Motor neuron (in vitro differentiated cells): Measurements from ENCODE around the gene LAIR1. TPM values are rescaled to one million over a fixed set of nuclear protein-coding genes. Genes with fewer than 3 reads are reported as not detected.

Source experiments
- ATAC-seq, 8 experiments: fragments of 200-7000 bp; cut with Tn5 transposase; replicated peaks in 6 of 8; 2 replicates each; pipeline ENCODE4 v1.8.0; 2021; ENCODE audit warnings: mild to moderate bottlenecking in 8 of 8, moderate library complexity in 8 of 8
- H3K27ac ChIP-seq, 2 donors: fragments of 250-450 bp; sonication (Bioruptor Pico); 2 replicates each; pipeline ENCODE4 v1.9.0; 2021; ENCODE audit warnings: antibody characterized with exemption in 2 of 2, mild to moderate bottlenecking in 2 of 2, moderate library complexity in 1 of 2
- H3K4me1 ChIP-seq, 2 donors: fragments of 250-450 bp; sonication (Bioruptor Pico); replicated peaks in 1 of 2; 2 replicates each; pipeline ENCODE4 v1.6.1; 2021; ENCODE audit warnings: antibody characterized with exemption in 2 of 2, mild to moderate bottlenecking in 2 of 2, moderate library complexity in 1 of 2
- H3K4me3 ChIP-seq, 5 donors: fragments of 250-450 bp; sonication (Bioruptor Pico); 2 replicates each; pipeline ENCODE4 v1.9.0; 2021; ENCODE audit warnings: antibody characterized with exemption in 5 of 5, mild to moderate bottlenecking in 5 of 5, moderate library complexity in 4 of 5
- WGBS, 10 experiments: fragments of 450-650 bp; shearing (Covaris generic); methylation state at CpG; one replicate each; pipeline ENCODE4 v1.0.0; 2022; 5-methylcytosine and 5-hydroxymethylcytosine counted together
- in situ Hi-C, 9 experiments: fragments of 400-800 bp; cut with MboI; loops; one replicate each; pipeline ENCODE4 v1.15.0; 2021; ENCODE audit warnings: low sequenced_read_pairs in 9 of 9, low pct_unique_long_range_greater_than_20kb in 2 of 9; ENCODE audit not compliant: unreplicated experiment in 9 of 9
- total RNA-seq, 8 experiments: library from RNA; unstranded; fragments of 300-600 nt; gene quantifications; 2 replicates each; pipeline versions ENCODE4 v1.2.3 to v1.2.4, GENCODE V29; 2022

The LAIR1 gene
- total RNA-seq, 8 experiments from 2014 or later, result 0.11 to 2.5 (median 0.68) TPM; not detected in 2

DNA sequence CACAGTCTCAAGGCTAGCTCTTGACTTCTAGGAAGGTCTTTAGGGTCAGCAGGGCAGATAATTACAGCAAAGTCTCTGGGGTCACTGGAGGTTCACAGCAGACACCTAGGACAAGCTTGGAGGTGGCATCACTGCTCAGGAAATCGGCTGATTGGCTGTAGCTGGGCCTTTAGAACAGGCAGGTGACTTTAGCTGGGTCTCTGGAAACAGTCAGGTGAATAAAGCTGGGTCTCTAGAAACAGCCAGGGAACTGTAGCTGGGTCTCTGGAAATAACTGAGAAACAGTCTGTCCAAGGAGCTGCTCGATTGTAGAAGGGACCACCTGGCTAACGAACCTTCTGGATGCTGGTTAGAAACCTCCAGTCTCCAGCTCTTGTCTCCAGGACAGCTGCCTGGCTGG lies 10.0 kb downstream of the LAIR1 start:
- WGBS, 10 experiments, result 0 to 75% (median 31%) methylated on average over 1 to 3 of the region's 3 CpGs; no CpG with 5 or more reads in 3 of the 10 experiments
- no peak overlapping the region for H3K27ac ChIP-seq

GRCh38 chr19:54352546-54352945 lies 12.2 kb downstream of the LAIR1 start:
- H3K4me3 ChIP-seq, result no peak overlapping the region
- no peak overlapping the region for H3K27ac ChIP-seq
- 0 to 83% (median 48%) methylated on average over 1 to 3 of the region's 3 CpGs; no CpG with 5 or more reads in 2 of the 10 experiments for WGBS, 10 experiments
- in situ Hi-C loops, result no loop called here
- no peak for ATAC-seq
- H3K4me1 ChIP-seq, result peaks cover 0 to 12% of the 10 kb centered on the region in 2 donors

More for the DNA sequence above, 10.0 kb downstream of the LAIR1 start:
- Histone ChIP-seq H3K4me1 (peaks cover 0 to 12% of the 10 kb centered on the region in 2 donors), H3K4me3 (no peak overlapping the region)
- no peak for ATAC-seq
- in situ Hi-C loops, result no loop called here

GRCh38 chr19:54352041-54352440 lies 12.7 kb downstream of the LAIR1 start:
- WGBS, 10 experiments, result 0 to 60% (median 40%) methylated on average over 1 to 5 of the region's 7 CpGs; no CpG with 5 or more reads in 4 of the 10 experiments
- Histone ChIP-seq H3K4me3 (no peak overlapping the region), H3K27ac (no peak overlapping the region), H3K4me1 (peaks cover 0 to 12% of the 10 kb centered on the region in 2 donors)
- ATAC-seq, result no peak
- in situ Hi-C loops, result no loop called here

- in situ Hi-C loops, result no loop called here
- ATAC-seq, result no peak
- Histone ChIP-seq H3K27ac (no peak overlapping the region), H3K4me3 (no peak overlapping the region), H3K4me1 (peaks cover 0 to 12% of the 10 kb centered on the region in 2 donors)
- 0 to 62% (median 24%) methylated on average over 1 to 2 of the region's 2 CpGs; no CpG with 5 or more reads in 2 of the 10 experiments for WGBS, 10 experiments
Measured at GRCh38 chr19:54351474-54351873, 13.3 kb downstream of the LAIR1 start.

GRCh38 chr19:54345938-54346386 lies 18.8 kb downstream of the LAIR1 start:
- WGBS, 10 experiments, result 0 to 84% (median 60%) methylated on average over 1 to 6 of the region's 6 CpGs; no CpG with 5 or more reads in 3 of the 10 experiments
- Histone ChIP-seq H3K27ac (no peak overlapping the region), H3K4me3 (no peak overlapping the region), H3K4me1 (no peaks in the 10 kb centered on the region)
- in situ Hi-C loops, result no loop called here
- ATAC-seq, result no peak

GRCh38 chr19:54343868-54344267 lies 20.9 kb downstream of the LAIR1 start:
- ATAC-seq, result no peak
- in situ Hi-C loops, result no loop called here

DNA sequence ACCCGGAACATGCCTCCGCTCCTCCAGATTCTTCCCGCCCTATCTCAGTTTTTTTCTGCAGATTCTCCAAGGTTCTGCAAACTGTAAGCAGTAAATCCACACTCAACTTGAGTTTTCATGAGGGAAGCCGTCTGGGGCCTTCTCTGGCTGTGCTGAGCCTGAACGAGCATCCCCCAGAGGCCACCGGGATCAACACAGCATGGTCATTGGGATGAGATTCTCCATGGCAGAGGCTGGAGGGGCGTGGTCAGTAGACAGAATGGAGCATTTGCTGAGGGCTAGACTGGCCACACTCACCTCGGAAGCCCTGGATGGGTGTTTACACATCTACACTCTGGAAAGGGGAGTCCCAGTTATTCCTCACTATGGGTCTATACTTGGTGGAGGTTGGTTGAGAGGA lies 23.4 kb downstream of the LAIR1 start:
- ATAC-seq, result no peak
- Histone ChIP-seq H3K4me3 (no peak overlapping the region), H3K27ac (no peak overlapping the region), H3K4me1 (no peaks in the 10 kb centered on the region)
- 21 to 80% (median 69%) methylated on average over 1 to 7 of the region's 8 CpGs; no CpG with 5 or more reads in 4 of the 10 experiments for WGBS, 10 experiments
- in situ Hi-C loops, result no loop called here

More at GRCh38 chr19:54343868-54344267, 20.9 kb downstream of the LAIR1 start:
- Histone ChIP-seq H3K27ac (no peak overlapping the region), H3K4me1 (no peaks in the 10 kb centered on the region), H3K4me3 (no peak overlapping the region)
- WGBS, 10 experiments, result 9 to 69% (median 49%) methylated on average over 2 to 4 of the region's 4 CpGs; no CpG with 5 or more reads in 4 of the 10 experiments

GRCh38 chr19:54339646-54340358 lies 24.9 kb downstream of the LAIR1 start:
- WGBS, 10 experiments, result 28 to 85% (median 50%) methylated on average over 1 to 7 of the region's 9 CpGs; no CpG with 5 or more reads in 3 of the 10 experiments
- H3K4me1 ChIP-seq, result no peaks in the 10 kb centered on the region
- no peak for ATAC-seq
- H3K27ac ChIP-seq, result no peak overlapping the region
- no peak overlapping the region for H3K4me3 ChIP-seq
- in situ Hi-C loops, result no loop called here

DNA sequence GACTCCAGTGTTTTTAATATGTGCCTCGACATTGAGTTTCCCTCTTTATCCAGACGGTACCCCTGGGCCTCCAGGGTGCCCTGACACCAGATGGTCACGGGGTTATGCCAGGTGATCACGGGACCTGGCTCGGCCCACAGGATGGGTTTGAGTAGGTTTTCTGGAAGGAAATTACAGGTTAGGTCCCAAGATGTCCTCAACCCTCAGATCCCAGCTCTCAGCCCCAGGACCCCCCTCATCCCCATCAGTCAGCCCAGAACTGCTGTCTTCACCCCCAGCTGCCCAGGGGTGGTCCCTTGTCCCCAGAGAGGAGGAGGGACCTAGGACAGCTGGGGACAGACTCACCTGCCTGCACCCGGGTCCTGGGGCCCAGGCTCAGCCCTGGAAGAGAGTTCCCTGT lies 26.2 kb downstream of the LAIR1 start:
- H3K27ac ChIP-seq, result no peak overlapping the region
- H3K4me3 ChIP-seq, result no peak overlapping the region
- no peak for ATAC-seq
- WGBS, 10 experiments, result 42% methylated on average over 2 of the region's 6 CpGs; no CpG with 5 or more reads in 9 of the 10 experiments
- H3K4me1 ChIP-seq, result no peaks in the 10 kb centered on the region
- in situ Hi-C loops, result no loop called here

- no peaks in the 10 kb centered on the region for H3K4me1 ChIP-seq
- H3K4me3 ChIP-seq, result no peak overlapping the region
- 0 to 74% methylated on average over 1 to 5 of the region's 9 CpGs; no CpG with 5 or more reads in 8 of the 10 experiments for WGBS, 10 experiments
- in situ Hi-C loops, result no loop called here
- no peak for ATAC-seq
- no peak overlapping the region for H3K27ac ChIP-seq
Measured at GRCh38 chr19:54337858-54338230, 26.9 kb downstream of the LAIR1 start.

DNA sequence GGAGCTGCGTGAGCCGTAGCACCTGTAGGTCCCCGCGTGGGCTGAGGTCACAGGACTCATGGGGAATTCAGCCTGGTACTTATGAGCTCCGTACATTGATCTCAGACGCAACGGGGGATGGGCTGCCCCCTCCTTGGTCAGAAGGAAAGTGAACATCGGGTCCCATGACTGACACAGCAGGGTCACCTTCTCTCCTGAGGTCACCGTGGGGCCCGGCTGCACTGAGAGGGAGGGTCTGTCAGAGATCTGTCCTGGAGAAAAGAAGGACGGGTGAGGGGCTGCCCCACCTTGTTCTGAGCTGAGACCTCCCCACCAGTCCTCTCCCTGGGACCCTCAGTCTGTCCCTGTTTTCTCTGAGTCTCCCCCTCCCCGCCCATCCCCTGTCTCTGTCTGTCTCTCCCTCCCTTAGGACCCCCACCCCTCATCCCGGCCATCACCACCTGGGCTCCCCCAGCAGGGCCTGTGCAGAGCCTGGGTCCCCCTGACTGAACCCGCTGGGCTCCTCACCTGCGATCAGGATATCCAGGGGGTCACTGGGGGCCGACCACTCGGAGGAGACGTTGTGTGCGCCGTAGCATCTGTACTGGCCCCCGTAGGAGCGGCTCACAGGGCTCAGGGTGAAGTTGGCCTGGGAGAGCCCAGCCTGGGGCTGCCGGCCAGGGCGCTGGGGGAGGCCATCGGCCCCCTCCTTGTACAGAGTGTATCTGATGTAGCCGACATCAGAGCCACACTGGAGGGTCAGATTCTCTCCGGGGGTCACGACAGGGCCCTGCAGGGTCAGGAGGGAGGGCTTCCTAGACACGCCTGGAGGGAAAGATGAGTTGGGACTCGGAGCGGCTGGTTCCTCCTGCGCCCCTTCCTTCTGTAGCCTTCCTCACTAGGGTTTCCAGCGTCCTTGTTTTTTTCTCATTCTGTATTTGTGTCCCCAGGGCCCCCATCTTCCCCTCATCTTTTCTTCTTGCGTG lies 27.6 kb downstream of the LAIR1 start:
- Histone ChIP-seq H3K4me3 (no peak overlapping the region), H3K4me1 (no peaks in the 10 kb centered on the region), H3K27ac (no peak overlapping the region)
- in situ Hi-C loops, result no loop called here
- no peak for ATAC-seq
- WGBS, 10 experiments, result 0 to 100% (median 83%) methylated on average over 1 to 7 of the region's 34 CpGs; no CpG with 5 or more reads in 4 of the 10 experiments

DNA sequence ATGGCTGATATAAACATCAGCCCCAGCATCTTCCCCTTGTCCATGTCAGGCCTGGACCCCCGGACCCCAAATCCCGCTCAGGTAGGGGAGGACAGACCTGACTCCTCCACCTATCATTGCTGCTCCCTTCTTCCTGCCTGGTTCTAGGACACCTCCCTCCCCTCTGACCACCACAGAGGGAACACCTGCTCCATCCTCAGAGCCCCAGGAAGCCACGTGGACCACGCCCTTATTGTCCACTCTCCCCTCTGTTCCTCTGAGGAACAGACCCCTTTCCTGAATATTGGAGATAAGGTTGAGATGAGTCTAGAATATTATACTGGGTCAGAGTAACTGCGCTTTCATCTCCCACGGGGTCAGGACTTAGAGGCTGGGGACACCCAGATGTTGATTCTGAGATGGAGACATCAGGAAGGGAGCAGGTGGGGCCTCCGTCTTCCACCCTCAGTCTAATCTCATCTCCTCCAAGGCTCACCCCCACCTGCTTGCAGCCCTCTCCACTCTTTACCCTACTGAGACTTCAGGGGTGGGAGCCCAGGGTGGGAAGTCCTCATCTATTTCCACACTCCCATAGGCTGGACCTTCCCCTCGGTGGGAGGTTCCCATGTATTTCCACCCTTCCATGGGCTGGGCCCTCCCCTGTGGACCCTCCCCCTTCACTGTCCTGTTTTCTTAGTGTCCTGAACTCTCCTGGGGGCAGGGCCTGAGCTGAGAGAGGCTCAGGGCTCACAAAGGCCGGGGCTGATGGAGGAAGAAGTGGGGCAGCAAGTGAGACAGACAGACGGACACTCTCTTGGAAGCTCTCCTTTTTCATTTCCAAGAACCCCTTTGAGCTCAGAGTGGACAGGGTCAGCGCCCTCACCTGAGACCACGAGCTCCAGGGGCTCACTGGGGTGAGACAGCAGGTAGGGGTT lies 28.5 kb downstream of the LAIR1 start:
- 0 to 100% (median 63%) methylated on average over 1 to 9 of the region's 12 CpGs; no CpG with 5 or more reads in 2 of the 10 experiments for WGBS, 10 experiments
- H3K4me3 ChIP-seq, result no peak overlapping the region
- ATAC-seq, result peak in 1 of 8 experiments; percentile 20
- in situ Hi-C loops, result no loop called here
- H3K4me1 ChIP-seq, result no peaks in the 10 kb centered on the region
- H3K27ac ChIP-seq, result no peak overlapping the region
